Endothelial cell of umbilical vein (primary cell): ENCODE results near the gene ETV6. TPM values are rescaled to one million over a fixed set of nuclear protein-coding genes. Genes with fewer than 3 reads are reported as not detected.

Experiments
- BruUV-seq: library from RNA; stranded (reverse); fragments of 400-500 nt; replicated peaks from 2 replicates; lab custom pipeline; 2021; lab: Mats Ljungman, UMichigan
- CTCF ChIA-PET: fragments of 300-600, 350-600 bp; sonication (Branson Sonifier 250); formaldehyde crosslinking; loops from one replicate; lab custom pipeline; 2021; ENCODE audit warnings: antibody characterized with exemption, inconsistent platforms; lab: Charles Lee
- POLR2A ChIA-PET: fragments of 300-600, 350-600 bp; sonication (Branson Sonifier 250); formaldehyde crosslinking; loops from one replicate; lab custom pipeline; 2021; ENCODE audit warnings: antibody characterized with exemption, inconsistent platforms; lab: Charles Lee
- DNase-seq: peaks from one replicate; pipeline ENCODE4 v3.0.0-alpha.2; 2011; ENCODE audit warnings: low read depth, low spot score
- FAIRE-seq: peaks from 2 replicates; lab custom pipeline; 2011; peaks lifted over from hg19 to GRCh38; lab: Jason Lieb, UNC
- H2AFZ ChIP-seq: 2 replicates; pipeline ENCODE4 v1.6.0; 2012; ENCODE audit warnings: low read depth, low read length, control low read depth, inconsistent platforms
- H3K27ac ChIP-seq: 2 replicates; pipeline ENCODE4 v1.5.1; 2011; ENCODE audit warnings: low read depth, mild to moderate bottlenecking, control low read depth, low read length, moderate library complexity; ENCODE audit not compliant: insufficient read depth
- H3K27me3 ChIP-seq, 2 experiments: 2 replicates each; pipeline versions ENCODE4 v1.6.0 to v1.6.1; 2011; ENCODE audit warnings: low read length in 2 of 2, mixed read lengths in 1 of 2; ENCODE audit not compliant: control insufficient read depth in 2 of 2, insufficient read depth in 2 of 2
- H3K36me3 ChIP-seq, 2 experiments: 2 replicates in 1 of 2; 3 replicates in 1 of 2; pipeline ENCODE4 v1.5.1; 2011; ENCODE audit warnings: low read length in 2 of 2, mild to moderate bottlenecking in 1 of 2, moderate library complexity in 1 of 2; ENCODE audit not compliant: control insufficient read depth in 2 of 2, insufficient read depth in 2 of 2; ENCODE audit errors: extremely low read depth in 1 of 2
- H3K4me1 ChIP-seq: 3 replicates; pipeline ENCODE4 v1.5.1; 2011; ENCODE audit warnings: mild to moderate bottlenecking, low read length; ENCODE audit not compliant: control insufficient read depth, insufficient read depth; ENCODE audit errors: extremely low read depth
- H3K4me2 ChIP-seq: 2 replicates; pipeline ENCODE4 v1.6.1; 2011; ENCODE audit warnings: low read length, control low read depth, mixed read lengths; ENCODE audit not compliant: insufficient read depth
- H3K4me3 ChIP-seq, 3 experiments: fragments of 200-600 bp in 1 of 3; sonication (generic), shearing (Covaris generic) in 1 of 3; replicated peaks in 1 of 3; 2 replicates each; pipeline ENCODE4 v1.5.1; 2011 to 2016; ENCODE audit warnings: control low read depth in 3 of 3, low read length in 3 of 3, mild to moderate bottlenecking in 2 of 3, inconsistent platforms in 1 of 3, low read depth in 1 of 3, moderate library complexity in 1 of 3; ENCODE audit not compliant: insufficient read depth in 1 of 3
- H3K79me2 ChIP-seq: 2 replicates; pipeline ENCODE4 v1.6.0; 2012; ENCODE audit warnings: low read length, inconsistent platforms; ENCODE audit not compliant: control insufficient read depth, insufficient read depth
- H3K9ac ChIP-seq: replicated peaks from 2 replicates; pipeline ENCODE3; 2011; ENCODE audit warnings: low read length, control low read depth; ENCODE audit not compliant: insufficient read depth; ENCODE audit errors: extremely low read depth
- H3K9me1 ChIP-seq: replicated peaks from 3 replicates; pipeline ENCODE4 v1.6.0; 2011; ENCODE audit warnings: mild to moderate bottlenecking, low read length; ENCODE audit not compliant: control insufficient read depth, insufficient read depth; ENCODE audit errors: extremely low read depth
- H3K9me3 ChIP-seq: replicated peaks from 2 replicates; pipeline ENCODE4 v1.5.1; 2012; ENCODE audit warnings: low read length, inconsistent platforms; ENCODE audit not compliant: control insufficient read depth, insufficient read depth
- H4K20me1 ChIP-seq: replicated peaks from 2 replicates; pipeline ENCODE3; 2011; ENCODE audit warnings: mild to moderate bottlenecking, low read length; ENCODE audit not compliant: control insufficient read depth, insufficient read depth; ENCODE audit errors: extremely low read depth
- EZH2 ChIP-seq: IDR thresholded peaks from 2 replicates; pipeline ENCODE4 v1.6.1; 2012; ENCODE audit warnings: borderline replicate concordance, low read depth, mild to moderate bottlenecking, moderate library complexity, low read length, inconsistent platforms; ENCODE audit not compliant: severe bottlenecking
- FOS ChIP-seq: IDR thresholded peaks from 2 replicates; pipeline ENCODE4 v1.6.1; 2011; ENCODE audit warnings: mild to moderate bottlenecking, low read length, moderate library complexity, borderline replicate concordance; ENCODE audit not compliant: insufficient read depth
- GATA2 ChIP-seq: IDR thresholded peaks from 2 replicates; pipeline ENCODE4 v1.7.0; 2011; ENCODE audit warnings: low read depth, mild to moderate bottlenecking, moderate library complexity, mixed read lengths, low read length; ENCODE audit not compliant: insufficient read length, insufficient read depth
- JUN ChIP-seq: IDR thresholded peaks from 2 replicates; pipeline ENCODE4 v1.6.1; 2011; ENCODE audit warnings: borderline replicate concordance, low read depth; ENCODE audit not compliant: insufficient read length, insufficient read depth
- MYC ChIP-seq: IDR thresholded peaks from one replicate; pipeline ENCODE4 v1.6.1; 2011; ENCODE audit warnings: mild to moderate bottlenecking, low read depth, low read length
- POLR2A ChIP-seq: IDR thresholded peaks from 2 replicates; pipeline ENCODE4 v1.6.1; 2012; ENCODE audit warnings: low read depth, mild to moderate bottlenecking, control low read depth, low read length
- POLR2AphosphoS5 ChIP-seq: IDR thresholded peaks from 2 replicates; pipeline ENCODE4 v1.6.1; 2012; ENCODE audit warnings: low read depth, mild to moderate bottlenecking, control low read depth, low read length, moderate library complexity; ENCODE audit not compliant: insufficient read depth
- dilution Hi-C: fragments of 300-500 bp; cut with MboI; formaldehyde crosslinking; loops from one replicate; pipeline ENCODE4 v1.15.0; 2019; ENCODE audit warnings: low sequenced_read_pairs; ENCODE audit not compliant: extremely low pct_ligation_motif_present
- intact Hi-C: fragments of 100-400 bp; cut with micrococcal nuclease; formaldehyde crosslinking; loops from one replicate; pipeline ENCODE4 v1.10.0; 2022
- polyA plus RNA-seq, 4 experiments: library from polyadenylated mRNA; depleted of rRNA in 3 of 4; stranded (reverse) in 3 of 4; unstranded in 1 of 4; fragments of >200 nt; gene quantifications; 2 replicates each; pipeline versions ENCODE4 v1.2.1 to v1.2.3, GENCODE V29; 2011 to 2012; ENCODE audit warnings: missing spikeins in 1 of 4
- total RNA-seq: library from RNA; stranded (reverse); gene quantifications from 2 replicates; pipeline ENCODE4 v1.2.3, GENCODE V29; 2021
- TF ChIP-seq, protein P1 (sequence below): IDR thresholded peaks from 2 replicates; pipeline ENCODE4 v1.6.1; 2011; ENCODE audit not compliant: insufficient read depth, insufficient read length
- TF ChIP-seq, protein P2 (sequence below), 2 donors: IDR thresholded peaks; 1 replicate in 1 of 2; 2 replicates in 1 of 2; pipeline ENCODE4 v1.5.1; 2011; ENCODE audit warnings: low read length in 2 of 2, mild to moderate bottlenecking in 2 of 2, moderate library complexity in 2 of 2, control low read depth in 1 of 2, inconsistent platforms in 1 of 2, low read depth in 1 of 2; ENCODE audit not compliant: insufficient read depth in 1 of 2; ENCODE audit errors: extremely low read depth in 1 of 2

Gene ETV6
- total and polyA plus RNA-seq, 2 donors (not counting 3 experiments of a cell fraction or from before 2014, with no cell fraction given) = 15.9 to 57.1 TPM

DNA sequence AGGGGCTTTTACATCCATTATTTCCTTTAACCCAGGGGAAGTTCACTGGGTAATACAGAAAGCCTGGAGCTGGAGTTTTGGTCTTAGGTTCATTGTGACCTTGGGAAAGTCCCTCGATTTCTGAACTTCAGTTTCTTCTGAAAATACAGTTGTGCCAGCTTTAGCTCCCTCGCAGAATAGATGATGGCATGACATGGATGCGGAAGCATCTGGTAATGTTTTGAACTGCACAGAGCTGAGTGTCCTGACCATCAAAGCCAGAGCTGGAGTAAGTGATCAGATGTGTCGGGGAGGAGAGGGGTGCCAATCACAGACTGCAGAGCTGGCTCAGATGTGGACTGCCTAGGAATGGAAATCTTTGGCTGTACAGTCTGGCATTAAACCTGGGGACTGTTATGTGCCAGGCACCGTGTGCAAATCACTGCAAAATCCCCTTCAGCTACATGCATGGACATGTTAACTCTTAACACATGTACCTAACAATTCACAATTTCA lies 180.9 kb downstream of the ETV6 start:
- POLR2A ChIA-PET = interaction anchor here (0.6 kb wide), 1 partner anchor 459 kb away, joined by 3 read pairs; no protein-coding TSS in a partner anchor
- Histone ChIP-seq H3K4me3 (no peak overlapping the region), H4K20me1 (no peaks in the 10 kb centered on the region), H3K9me1 (no peaks in the 10 kb centered on the region), H3K27me3 (no peaks in the 10 kb centered on the region), H3K4me2 (no peak overlapping the region), H3K9me3 (no peaks in the 10 kb centered on the region), H3K36me3 (peaks cover 3 to 9% of the 10 kb centered on the region in 2 experiments), H3K4me1 (peaks cover 19% of the 10 kb centered on the region), H3K9ac (no peak overlapping the region), H2AFZ (no peak overlapping the region), H3K27ac (no peak overlapping the region), H3K79me2 (peaks cover 3% of the 10 kb centered on the region)
- dilution Hi-C loops = no loop called here
- FAIRE-seq (no peak), DNase-seq (no peak)
- BruUV-seq = no TSS peak
- CTCF ChIA-PET = interaction anchor here (1.4 kb wide), 1 partner anchor 18 kb away, joined by 3 read pairs; no protein-coding TSS in a partner anchor
- intact Hi-C loops = no loop called here
- TF ChIP-seq POLR2AphosphoS5 = no peak
- no peak for TF ChIP-seq EZH2
- TF ChIP-seq JUN = no peak
- TF ChIP-seq POLR2A = no peak
- TF ChIP-seq, protein P1, sequence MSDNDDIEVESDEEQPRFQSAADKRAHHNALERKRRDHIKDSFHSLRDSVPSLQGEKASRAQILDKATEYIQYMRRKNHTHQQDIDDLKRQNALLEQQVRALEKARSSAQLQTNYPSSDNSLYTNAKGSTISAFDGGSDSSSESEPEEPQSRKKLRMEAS = no peak
- TF ChIP-seq MYC = no peak

DNA sequence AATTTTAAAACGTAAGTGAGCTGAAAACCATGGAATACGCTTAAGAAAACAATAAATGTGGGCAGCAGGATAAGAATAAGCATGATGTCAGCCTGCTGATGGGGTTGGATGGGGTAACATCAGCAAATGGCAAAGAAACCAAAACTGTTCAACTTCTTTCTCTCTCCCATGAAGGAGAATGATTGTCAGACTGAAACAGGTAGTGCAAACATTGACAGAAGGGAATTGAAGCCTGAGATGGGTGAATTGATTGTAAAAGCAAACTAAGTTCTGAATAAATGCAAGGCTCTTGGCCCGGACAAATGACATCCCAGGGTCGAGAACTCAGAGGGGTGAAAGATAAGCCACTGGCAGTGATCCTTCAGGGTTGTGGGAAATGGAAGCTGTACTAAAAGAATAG lies 182.6 kb downstream of the ETV6 start:
- Histone ChIP-seq H3K9me3 (no peaks in the 10 kb centered on the region), H3K27me3 (no peaks in the 10 kb centered on the region), H2AFZ (no peak overlapping the region), H3K4me3 (no peak overlapping the region), H3K9ac (no peak overlapping the region), H3K27ac (no peak overlapping the region), H3K9me1 (no peaks in the 10 kb centered on the region), H3K4me1 (peaks cover 19% of the 10 kb centered on the region), H3K79me2 (peaks cover 5% of the 10 kb centered on the region), H3K36me3 (peaks cover 3 to 8% of the 10 kb centered on the region in 2 experiments), H4K20me1 (no peaks in the 10 kb centered on the region), H3K4me2 (no peak overlapping the region)
- dilution Hi-C loops = no loop called here
- BruUV-seq = no TSS peak
- ChIA-PET CTCF (interaction anchor here (2.1 kb wide), 1 partner anchor 201 kb away, joined by 5 read pairs; no protein-coding TSS in a partner anchor), POLR2A (no interaction called here)
- DNase-seq (no peak), FAIRE-seq (no peak)
- TF ChIP-seq POLR2A = no peak
- TF ChIP-seq, protein P1 = no peak
- no peak for TF ChIP-seq POLR2AphosphoS5
- no peak for TF ChIP-seq MYC
- no peak for TF ChIP-seq EZH2
- TF ChIP-seq GATA2 = no peak
- no peak for TF ChIP-seq JUN
- no peak for TF ChIP-seq FOS
- TF ChIP-seq, protein P2, sequence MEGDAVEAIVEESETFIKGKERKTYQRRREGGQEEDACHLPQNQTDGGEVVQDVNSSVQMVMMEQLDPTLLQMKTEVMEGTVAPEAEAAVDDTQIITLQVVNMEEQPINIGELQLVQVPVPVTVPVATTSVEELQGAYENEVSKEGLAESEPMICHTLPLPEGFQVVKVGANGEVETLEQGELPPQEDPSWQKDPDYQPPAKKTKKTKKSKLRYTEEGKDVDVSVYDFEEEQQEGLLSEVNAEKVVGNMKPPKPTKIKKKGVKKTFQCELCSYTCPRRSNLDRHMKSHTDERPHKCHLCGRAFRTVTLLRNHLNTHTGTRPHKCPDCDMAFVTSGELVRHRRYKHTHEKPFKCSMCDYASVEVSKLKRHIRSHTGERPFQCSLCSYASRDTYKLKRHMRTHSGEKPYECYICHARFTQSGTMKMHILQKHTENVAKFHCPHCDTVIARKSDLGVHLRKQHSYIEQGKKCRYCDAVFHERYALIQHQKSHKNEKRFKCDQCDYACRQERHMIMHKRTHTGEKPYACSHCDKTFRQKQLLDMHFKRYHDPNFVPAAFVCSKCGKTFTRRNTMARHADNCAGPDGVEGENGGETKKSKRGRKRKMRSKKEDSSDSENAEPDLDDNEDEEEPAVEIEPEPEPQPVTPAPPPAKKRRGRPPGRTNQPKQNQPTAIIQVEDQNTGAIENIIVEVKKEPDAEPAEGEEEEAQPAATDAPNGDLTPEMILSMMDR (IDR thresholded peaks at IDR 0.05; ENCODE audit: extremely low read depth in 1 of 2, insufficient read depth in 1 of 2, low read depth in 1 of 2, low read length in 2 of 2) = no peak
- intact Hi-C loops = no loop called here
